HG03575 (cell line): Measurements from ENCODE around the gene MMP7.

ENCODE experiments used
- ATAC-seq: cut with Tn5 transposase; IDR thresholded peaks from one replicate; pipeline ENCODE4 v1.9.1; 2021; ENCODE audit not compliant: unreplicated experiment, insufficient number of reproducible peaks, low FRiP score; ENCODE audit errors: extremely low read depth

MMP7 gene

GRCh38 chr11:102530558-102530957 is at the start of gene MMP7:
MMP7 (minus strand) TSS chr11:102530747; CDS start chr11:102530700, 47 bp downstream.
- ATAC-seq, result no peak

GRCh38 chr11:102577723-102578122 is 47.2 kb upstream of the MMP7 start:
- ATAC-seq, result no peak

DNA sequence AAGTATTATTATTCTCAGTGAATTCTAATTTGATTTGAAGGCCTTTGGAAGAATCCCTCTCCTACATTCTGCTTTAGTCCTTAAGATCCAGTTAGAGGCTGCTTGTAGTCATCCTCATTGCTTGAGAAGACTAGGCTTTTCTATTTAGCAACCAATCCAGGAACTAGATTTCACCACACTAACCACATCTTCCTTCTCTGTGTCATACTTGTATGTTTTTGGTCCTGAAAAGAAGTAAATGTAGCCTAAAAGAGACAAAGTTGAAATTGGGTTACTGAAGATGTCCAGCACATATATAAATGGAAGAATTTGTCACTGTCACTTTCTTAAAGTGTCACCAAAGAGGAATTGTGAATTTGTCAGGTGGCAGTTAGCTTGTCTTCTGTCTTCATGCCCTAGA is 46.6 kb upstream of the MMP7 start:
- peak; percentile 37 for ATAC-seq

DNA sequence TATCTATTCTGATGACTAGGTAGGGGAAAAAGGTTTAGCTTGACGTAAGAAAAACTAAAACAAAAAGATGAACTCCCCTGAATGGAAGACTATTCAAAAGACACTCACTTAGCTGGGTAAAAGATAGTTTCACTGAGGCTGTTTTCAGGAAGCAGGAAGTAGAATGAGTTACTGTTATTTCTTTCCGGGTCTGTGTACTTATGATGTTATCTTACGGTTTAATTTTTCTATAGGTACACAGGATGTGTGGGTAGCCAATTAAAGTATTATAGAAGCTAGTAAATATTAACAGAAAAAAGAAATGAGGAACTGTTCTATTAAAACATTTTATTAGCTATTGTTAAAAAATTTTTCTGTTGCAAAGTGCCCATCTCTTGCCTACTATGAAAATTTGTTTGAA is 45.8 kb upstream of the MMP7 start:
- ATAC-seq, result no peak

DNA sequence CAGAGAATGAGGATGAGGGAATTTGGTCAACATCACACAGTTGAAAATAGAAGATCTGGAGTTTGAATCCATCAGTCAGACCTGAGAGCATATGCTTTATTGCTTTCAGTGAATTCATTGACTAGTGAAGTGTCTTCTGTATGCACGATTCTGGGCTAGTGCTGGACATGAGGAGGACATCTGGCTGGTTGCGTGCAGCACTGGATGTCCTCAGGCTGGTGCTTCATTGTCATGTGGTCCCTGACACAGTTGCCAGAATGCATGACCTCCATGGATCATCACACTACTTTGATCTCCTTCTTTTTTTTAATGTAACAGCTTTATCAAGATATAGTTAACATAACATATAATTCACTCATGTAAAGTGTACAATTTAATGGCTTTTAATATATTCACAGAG is 44.5 kb upstream of the MMP7 start:
- no peak for ATAC-seq

- no peak for ATAC-seq
These were observed 43.3 kb upstream of the MMP7 start for GRCh38 chr11:102573851-102574250.

- no peak for ATAC-seq
These were observed 42.1 kb upstream of the MMP7 start for GRCh38 chr11:102572554-102573220.

- ATAC-seq, result no peak
These were observed 38.3 kb upstream of the MMP7 start for GRCh38 chr11:102568851-102569250.

- ATAC-seq, result no peak
These were observed 35.6 kb upstream of the MMP7 start for GRCh38 chr11:102566112-102566511.

GRCh38 chr11:102564110-102564509 is 33.6 kb upstream of the MMP7 start:
- ATAC-seq, result peak; percentile 65

DNA sequence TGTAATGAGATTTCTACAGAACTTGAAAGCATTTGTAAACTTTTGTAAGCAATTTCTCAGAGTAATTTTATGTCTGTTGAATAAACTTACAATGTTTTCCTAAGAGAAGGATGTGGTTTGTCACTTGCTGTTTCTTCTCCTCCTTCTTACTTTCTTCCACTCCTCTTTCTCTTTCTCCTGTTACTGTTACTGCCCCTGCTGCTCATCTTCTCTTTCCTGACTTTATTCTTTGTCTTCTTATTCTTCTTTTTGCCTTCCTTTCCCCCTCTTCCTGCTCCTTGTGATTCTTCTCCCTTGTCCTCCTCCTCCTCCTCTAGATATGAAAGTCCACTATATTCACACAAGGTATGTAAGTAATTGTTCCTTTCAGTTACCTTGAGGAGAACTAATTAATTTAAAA is 31.1 kb upstream of the MMP7 start:
- no peak for ATAC-seq

DNA sequence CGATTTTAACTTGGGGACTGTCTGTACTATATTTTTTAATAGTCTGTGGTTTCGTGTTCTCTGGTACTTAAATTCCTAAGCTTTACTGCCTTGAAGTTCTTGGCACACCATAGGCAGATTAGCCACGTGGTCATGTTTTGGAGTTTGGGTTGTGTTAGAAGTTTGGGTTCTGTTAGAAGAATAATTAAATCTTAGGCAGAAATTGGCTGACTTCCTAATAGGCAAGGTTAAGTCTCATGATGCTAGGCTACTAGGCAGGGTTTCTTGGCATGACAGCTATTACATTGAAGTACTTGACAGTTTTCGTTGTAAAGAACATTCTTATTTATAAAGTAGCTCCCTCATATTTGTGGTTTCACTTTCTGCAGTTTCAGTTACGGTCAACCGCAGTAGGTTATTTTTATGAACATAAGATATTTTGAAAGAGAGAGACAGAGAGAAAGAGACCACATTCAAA is 30.0 kb upstream of the MMP7 start:
- ATAC-seq, result peak; percentile 62

DNA sequence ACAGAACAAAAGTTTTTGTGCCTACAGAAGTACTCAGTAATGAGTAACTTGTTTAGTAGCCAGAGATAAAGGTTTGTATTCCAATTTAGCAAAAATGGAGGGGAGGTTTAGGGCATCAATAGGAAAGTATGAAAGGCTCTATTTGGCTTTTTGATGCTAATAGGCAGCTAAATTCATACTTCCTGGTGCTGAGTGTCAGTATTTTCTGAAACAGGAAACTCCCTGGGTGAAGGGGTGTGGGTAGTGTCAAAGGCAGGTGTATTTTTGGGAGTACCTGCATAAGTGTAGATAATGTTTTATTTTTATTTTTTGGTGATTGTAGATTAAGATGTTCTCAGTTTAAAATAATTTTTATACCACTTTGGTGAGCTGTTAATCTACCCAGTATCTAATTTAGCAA is 29.3 kb upstream of the MMP7 start:
- ATAC-seq, result peak; percentile 24

DNA sequence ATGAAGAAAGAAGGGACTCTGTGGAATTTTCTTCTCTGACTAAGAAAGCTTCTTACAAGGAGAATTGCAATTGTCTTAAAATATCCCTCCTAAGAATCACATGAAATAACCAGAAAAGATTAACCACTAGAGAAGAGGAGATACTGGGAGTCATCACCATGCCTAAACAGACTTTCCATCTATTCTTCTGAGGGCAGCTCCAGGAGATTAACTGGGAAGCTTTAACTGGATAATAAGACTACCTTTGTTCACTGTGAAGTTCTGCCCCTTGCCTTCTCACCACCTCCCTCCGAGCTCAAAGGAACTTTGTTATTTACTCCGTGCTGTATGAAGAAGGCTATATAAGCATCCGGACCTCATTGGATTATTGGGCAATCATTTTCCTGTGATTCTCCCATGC is 24.5 kb upstream of the MMP7 start:
- no peak for ATAC-seq

GRCh38 chr11:102553835-102554282 is 23.3 kb upstream of the MMP7 start:
- peak; percentile 91 for ATAC-seq

GRCh38 chr11:102552447-102553194 is 22.1 kb upstream of the MMP7 start:
- no peak for ATAC-seq

DNA sequence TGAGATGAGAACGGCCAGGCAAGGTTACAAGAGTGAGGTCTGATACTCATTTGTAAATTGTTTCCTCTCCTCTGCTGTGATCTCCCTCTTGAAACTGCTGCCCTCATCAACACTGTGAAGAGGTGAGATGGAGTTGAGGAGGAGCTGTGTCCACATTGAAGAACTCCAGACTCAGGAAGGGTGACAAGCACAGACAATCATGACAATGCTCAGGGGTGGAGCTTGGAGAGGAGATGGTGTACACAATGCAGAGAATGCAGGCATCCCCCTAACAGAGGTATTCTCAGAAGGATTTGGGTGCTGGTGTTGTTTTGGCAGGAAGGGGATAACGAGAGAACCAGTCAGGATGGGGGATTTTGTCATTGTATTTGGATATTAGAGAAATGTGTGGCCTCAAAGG is 21.5 kb upstream of the MMP7 start:
- no peak for ATAC-seq

GRCh38 chr11:102551169-102551781 is 20.7 kb upstream of the MMP7 start:
- ATAC-seq, result no peak

DNA sequence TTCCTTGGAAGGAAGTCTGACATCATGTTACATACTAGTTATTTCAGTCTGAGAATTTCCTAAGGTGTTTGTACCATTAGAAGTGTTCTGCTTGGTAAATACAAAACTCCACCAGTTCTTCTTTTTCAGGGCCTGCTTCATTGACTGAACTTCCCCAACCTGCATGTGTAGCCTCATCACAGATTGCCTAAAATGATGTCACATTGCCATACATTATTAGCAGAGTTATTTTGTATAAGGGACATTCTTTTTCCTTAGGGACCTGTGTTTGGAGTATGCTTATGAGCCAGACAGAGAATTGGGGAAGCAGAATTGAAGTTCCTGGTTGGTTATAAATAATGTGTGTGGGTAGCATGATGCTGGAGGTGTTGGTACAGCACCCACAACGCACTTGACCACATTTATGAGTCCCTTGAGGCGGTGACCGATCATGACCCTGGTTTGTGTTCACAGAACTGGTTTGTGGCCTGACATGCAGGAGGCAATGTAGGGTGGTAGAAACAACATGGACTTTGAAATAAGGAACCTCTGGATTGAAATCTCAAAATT is 16.4 kb upstream of the MMP7 start:
- peak; percentile 74 for ATAC-seq

DNA sequence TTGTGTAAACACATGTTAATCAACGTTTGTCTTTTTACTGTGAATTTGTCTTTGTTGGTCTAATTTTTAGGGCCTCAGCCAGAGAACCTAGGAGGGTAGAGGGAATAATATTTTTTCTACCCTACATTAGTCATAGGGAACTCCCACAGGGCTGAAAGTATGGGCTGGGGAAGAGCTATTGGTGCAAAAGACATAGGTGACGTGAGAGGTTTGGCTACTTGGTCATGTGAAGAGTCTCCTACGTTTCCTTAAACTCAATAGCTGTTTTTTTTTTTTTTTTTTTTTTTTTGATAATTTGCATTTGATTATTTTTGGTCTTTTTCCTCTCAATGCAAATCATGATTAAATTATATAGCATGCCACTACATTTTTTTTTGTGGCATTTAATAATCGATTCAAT is 15.9 kb upstream of the MMP7 start:
- ATAC-seq, result peak; percentile 40
